Measurements from ENCODE around the gene CTTNBP2.

Gene CTTNBP2

DNA sequence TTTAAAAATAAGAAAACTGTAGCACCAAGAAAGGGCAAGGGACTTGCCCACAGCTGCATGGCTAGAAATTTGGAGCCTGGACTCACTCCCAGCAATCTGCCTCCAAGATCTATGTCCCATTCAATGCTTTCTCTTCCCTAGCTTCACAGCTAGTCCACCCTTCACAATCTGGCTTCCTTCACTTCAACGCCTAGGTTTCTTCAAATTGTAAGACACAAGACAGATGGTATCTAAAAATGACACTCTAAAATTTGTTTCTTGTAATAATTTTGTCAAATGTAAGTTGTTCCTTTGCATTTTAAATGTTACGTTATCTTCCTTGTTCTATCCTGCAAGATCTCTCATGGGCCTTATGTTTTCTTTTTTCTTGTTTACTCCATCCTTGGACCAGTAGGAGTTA lies 48.6 kb downstream of the CTTNBP2 start:
- DNase-seq = no peak

GRCh38 chr7:117819558-117819957 lies 53.7 kb downstream of the CTTNBP2 start:
- DNase-seq = no peak

GRCh38 chr7:117818232-117818631 lies 55.0 kb downstream of the CTTNBP2 start:
- DNase-seq = no peak

GRCh38 chr7:117816727-117817126 lies 56.5 kb downstream of the CTTNBP2 start:
- no peak for DNase-seq

DNA sequence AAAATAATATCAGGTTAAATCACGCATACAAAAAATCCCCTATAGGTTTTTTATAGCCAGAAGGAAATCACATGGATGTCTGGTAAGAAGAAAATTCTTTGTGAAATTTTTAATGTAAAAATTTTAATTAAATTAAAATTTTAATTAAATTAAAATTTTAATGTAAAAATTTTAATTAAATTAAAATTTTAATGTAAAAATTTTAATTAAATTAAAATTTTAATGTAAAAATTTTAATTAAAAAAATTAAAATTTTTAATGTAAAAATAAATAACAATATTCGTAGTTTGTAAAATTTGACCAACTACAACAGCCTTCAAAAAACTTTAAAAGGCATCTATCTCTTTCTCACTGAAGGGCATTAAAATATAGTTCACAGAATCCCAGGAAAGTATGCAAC lies 61.5 kb downstream of the CTTNBP2 start:
- no peak for DNase-seq

DNA sequence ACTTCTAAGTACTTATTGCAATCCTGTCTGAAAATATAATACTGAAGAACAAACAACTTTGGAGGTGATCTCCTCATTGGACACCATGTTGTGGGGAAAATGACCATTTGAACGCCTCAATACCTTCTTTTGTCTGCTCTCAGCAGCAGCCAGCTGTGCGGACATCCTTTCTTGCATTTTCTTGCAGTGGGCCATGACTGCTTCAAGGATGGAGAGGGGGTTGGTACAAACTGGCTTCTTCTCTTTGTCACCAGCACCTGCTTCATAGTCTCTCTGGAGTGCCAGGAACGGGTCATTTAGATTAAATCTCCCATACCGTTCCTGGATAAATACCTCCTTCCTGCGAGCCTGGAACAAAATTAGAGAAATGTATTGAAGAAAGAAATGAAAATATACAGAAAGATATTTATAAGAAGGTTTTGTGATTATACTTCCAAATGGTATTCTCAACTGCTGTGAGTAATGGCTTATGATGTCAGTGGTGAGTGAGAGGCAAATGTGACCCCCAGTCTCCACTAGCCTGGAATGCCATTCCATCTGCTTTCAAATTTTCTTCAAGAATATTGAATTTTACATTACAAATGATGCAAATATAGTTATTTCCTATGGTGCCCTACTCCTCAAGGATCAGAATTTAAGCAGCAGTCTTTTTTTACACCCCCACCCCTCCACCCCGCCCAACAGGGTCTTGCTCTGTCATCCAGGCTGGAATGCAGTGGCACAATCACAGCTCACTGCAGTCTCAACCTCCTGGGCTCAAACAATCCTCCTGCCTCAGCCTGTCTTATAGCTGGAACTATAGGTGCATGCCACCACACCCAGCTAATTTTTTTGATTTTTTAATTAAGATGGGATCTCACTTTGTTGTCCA lies 62.4 kb downstream of the CTTNBP2 start:
- DNase-seq = no peak

DNA sequence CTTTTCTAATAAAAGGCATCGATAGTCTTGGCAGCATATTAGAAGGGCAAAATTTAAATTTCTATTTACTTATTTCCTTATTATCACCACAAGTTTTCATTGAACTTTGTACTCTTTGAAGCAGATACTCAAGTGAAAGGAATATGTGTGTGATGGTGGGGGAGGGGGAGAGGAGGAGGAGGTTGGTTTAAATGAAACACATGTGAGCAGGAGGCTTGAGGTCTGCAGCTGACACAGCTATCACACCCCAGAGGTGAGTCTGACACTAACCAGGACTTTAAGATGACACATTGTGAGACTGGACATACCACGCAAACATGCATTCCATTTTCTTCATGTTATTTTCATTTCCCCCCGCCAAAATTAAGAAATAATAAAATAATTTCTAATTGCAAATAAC lies 63.3 kb downstream of the CTTNBP2 start:
- no peak for DNase-seq

- no peak for DNase-seq
Measured at GRCh38 chr7:117808910-117809705, 64.1 kb downstream of the CTTNBP2 start.

DNA sequence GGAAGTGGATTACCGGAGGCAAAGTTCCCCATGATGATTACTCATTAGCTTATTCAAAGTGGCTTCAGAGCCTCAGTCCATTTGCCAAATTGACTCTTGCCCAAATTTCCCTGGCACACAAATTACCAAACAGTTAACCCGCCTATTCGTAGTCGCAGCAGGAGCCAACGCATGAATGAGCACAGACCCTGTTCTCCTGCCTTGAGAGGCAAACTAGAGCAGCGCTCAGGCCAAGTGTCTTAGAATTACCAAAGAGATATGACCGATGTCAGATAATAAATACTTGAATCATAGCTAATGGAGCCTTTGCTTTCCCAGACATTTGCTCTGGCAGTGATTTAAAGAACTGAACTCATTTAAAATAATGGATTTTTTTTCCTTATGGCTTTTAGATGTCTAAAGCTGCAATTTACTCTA lies 64.9 kb downstream of the CTTNBP2 start:
- DNase-seq = no peak

DNA sequence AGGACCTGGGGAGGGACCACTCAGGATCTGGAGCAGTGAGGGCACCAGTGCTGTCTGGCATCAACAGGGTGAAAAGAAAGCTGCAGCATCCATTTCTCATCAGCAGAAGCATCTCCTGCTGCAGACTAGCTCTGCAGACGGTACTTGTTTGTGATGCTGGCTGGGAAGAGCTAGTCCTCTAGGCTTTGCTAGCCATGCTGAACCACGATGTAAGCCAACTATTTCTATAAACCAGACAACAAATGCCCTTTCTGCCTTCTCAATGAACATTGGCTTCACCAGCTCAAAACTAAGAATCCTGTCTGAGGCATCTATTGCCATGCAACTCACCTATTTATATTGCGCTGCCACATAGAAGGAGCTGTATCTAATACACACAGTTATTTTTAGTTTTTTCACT lies 65.6 kb downstream of the CTTNBP2 start:
- DNase-seq = no peak

GRCh38 chr7:117806011-117806410 lies 67.2 kb downstream of the CTTNBP2 start:
- DNase-seq = no peak

DNA sequence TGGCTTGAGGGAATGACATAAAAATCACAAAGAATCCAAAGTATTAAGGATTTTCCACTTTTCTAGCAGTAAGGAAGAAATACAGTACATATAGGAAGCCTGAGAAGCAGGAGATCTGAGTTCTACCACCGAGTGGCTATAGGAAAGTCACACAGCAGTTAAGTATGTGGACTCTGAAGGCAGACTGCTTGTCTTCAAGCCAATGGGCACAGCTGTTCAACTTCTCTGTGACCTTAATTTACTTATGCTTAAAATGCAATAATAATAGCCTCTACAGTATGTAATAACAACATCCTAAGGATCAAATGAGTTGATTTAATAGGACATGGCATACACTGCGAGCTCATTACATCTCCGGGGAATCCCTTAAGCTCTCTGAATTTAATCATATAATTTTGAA lies 68.0 kb downstream of the CTTNBP2 start:
- DNase-seq = no peak

DNA sequence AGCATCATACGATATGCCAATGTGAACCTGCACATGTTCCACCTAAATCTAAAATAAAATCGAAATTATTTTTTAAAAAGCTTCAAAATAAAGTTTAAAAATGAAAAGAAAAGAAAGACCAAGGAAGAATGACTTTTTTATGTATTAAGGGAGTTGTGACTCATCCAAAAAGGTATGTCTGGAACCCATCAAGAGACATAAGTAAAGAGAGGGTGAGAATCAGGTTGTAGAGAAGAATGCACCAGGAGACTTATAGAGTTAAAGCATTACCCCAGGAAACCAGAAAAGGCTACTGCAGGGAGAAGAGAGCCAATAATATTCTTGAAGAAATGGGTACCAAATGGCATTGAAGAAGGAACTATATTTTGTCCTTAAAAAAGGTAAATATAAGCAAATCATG lies 69.8 kb downstream of the CTTNBP2 start:
- DNase-seq = no peak

- no peak for DNase-seq
Measured at GRCh38 chr7:117802660-117803059, 70.6 kb downstream of the CTTNBP2 start.

- no peak for DNase-seq
Measured at GRCh38 chr7:117800841-117801240, 72.4 kb downstream of the CTTNBP2 start.

DNA sequence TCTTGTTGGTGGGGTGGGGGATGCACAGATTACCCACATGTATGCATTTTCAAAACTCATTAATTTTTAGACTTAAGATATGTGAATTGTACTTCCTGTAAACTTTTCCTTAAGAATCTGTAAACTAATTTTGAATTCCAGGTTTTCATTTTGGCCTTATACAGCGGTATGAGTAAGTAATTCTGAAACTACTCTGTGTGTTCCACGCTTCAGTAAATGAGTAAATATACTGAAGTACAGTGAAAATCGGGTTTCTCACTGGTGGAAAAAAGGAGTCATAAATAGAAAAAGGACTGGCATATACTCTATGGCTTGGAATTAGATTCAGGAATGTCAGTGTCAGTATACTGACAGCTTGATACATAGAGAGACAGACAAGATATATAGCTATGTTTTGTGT lies 72.8 kb downstream of the CTTNBP2 start:
- DNase-seq = no peak

DNA sequence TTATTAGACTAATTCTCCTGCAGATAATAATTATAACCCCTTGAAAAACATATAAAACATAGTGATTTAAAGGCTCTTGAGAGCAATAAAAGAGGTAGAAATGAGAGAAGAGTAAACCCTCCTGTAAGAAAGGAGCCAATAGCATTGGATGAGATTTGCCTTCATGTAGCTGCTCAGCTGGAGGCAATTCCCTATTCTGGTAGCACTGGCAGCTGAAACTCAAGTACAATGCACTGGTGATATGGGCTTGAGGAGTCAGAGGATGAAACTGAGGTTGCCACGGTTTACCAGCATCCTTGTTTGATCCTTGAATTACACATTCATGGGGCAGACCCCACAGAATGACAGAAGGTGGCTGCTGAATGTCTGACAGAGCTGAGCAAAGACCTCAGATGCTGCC lies 76.4 kb downstream of the CTTNBP2 start:
- DNase-seq = no peak

DNA sequence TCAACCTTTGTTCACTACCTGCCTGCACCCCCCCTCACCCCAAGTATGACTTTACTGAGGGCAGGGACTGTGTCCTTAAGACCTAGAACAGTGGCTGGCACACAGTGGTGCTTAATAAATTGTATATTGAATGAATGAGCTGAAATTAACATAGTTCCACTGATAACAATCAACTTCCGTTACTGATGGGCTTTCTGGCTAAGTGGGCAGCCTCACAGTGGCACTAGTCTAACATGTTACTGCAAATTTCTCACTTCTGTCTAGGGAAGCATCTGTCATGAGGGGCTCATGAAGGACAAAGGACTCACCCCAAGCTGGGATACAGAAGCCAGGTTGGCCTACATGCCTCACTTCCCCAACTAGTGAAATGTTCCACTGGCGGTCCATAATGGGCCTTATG lies 79.3 kb downstream of the CTTNBP2 start:
- DNase-seq = no peak

GRCh38 chr7:117793521-117793920 lies 79.7 kb downstream of the CTTNBP2 start:
- no peak for DNase-seq

DNA sequence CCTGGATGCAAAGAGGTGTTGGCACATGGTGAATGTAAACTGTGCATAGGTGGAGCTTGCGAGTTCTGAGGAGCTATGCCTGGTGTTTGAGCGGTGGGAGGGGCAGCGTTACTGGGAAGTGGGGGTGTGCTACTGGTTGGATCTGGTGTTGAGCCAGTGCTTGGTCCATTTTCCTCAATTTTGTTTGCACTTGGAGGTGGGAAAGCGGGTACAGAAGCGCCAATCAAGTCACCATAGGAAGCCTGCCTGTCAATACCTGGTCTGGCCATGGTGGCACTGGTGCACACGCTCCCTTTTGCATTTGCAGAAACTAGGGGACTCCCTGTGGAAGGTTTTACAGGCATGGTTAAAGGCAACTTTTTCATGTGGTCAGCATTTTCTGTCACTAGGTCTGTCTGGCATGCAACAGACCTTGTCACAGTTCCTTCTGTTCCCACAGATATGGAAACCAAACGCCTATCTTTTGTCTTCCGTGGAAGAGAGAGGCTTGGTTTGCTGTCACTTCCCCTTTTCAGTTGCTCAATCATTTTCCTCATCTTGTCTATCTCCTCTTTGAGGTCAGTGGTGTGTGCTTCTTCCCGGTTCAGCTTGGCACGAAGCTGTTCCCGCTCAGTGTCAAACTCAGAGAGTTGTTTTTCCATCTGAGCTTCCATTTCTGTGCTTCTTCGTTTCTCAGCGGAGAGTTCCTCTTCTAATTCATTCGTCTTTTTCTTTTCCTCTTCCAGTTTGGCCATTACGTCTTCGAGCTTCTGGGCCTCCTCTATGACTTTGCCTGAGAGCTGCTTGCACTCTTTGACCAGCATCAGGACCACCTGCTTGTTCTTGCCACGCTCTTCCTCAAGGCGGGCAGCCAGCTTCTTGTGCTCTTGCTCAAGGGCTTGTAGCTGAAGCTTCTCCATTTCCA lies 81.1 kb downstream of the CTTNBP2 start:
- no peak for DNase-seq

- no peak for DNase-seq
Measured at GRCh38 chr7:117790731-117791130, 82.5 kb downstream of the CTTNBP2 start.

- DNase-seq = no peak
Measured at GRCh38 chr7:117790251-117790650, 83.0 kb downstream of the CTTNBP2 start.

DNA sequence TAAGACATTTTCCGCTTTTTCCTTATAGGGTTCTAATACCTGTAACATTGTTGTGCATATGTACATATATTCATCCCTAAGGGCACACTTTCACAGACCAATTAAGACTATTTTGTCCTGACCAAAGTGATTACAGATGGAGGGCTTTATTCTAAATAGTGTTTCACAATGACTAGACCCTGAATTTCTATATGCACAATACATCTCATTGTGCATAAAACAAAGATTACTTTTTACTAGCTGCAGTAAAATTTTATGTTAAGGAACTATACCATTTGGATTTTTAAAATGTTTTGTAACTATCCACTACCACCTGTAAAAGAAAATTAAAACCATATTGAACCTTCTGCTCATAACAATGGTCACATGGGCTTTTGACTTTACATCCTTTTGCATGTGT lies 87.8 kb downstream of the CTTNBP2 start:
- DNase-seq = no peak
